ENCODE data around the gene TMEM253. TPM values are rescaled to one million over a fixed set of nuclear protein-coding genes. Genes with fewer than 3 reads are reported as not detected.

Gene TMEM253
- total and polyA plus RNA-seq, 9 of the 15 experiments (the other 6 are each of a cell fraction or from before 2014, with no cell fraction given), result 0.11 to 0.61 (median 0.26) TPM; not detected in 3

DNA sequence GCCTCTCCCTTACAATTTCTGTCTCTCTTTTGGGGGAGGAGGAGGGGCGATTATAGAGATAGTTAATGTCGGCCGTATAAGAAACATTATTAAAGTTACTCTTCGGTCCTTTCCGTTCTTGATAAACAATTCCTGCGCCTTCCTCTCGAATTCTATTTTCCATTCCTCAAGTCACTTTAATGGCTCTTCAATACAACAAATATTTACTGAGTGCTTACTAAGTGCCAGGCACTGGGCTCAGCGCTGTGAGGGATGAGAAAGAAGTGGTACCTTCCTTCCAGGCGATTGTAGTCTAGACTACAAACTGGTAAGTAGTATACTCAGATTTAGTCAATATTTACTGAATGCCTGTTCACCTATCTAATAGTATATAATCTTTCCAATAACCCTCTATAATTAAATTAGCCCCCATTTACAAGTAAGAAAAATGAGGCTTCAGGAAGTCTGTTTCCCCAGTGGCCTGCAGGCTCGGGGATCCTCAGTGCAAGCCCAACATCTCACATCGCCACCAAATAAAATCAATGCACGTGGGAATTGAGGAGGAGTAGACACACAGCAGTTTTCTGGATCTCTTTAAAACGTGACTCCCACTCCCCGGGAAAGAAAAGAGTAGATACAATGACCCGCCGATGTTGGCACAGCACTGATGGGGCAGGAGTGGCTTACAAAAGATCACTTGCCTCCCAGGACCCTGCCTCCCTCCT is 1.8 kb upstream of the TMEM253 start:
- H4K20me1 ChIP-seq (replicated peaks; ENCODE audit: control insufficient read depth, insufficient read depth, low read length), result no peaks in the 10 kb centered on the region
- no peaks in the 10 kb centered on the region for H3K9me1 ChIP-seq (ENCODE audit: control insufficient read depth, insufficient read depth, low read length)
- H2AFZ ChIP-seq (ENCODE audit: low read depth, low read length), result peak overlapping the region; percentile 54
- 0 out of 3 replicates have a peak, but pooled peaks cover 6% of the 10 kb centered on the region for H3K79me2 ChIP-seq (ENCODE audit: control insufficient read depth, insufficient read depth, low read length)
- FAIRE-seq (no peak), ATAC-seq (no peak), DNase-seq (ENCODE audit: extremely low read depth in 1 of 4, low spot score in 3 of 4) (no peak)
- BruUV-seq (replicated peaks), result no TSS peak
- in situ Hi-C loops (cut with MboI), result no loop called here
- intact Hi-C loops (cut with micrococcal nuclease), result no loop called here
- ChIA-PET POLR2A (interaction anchor here (0.8 kb wide), 1 partner anchor 93 kb away, joined by 3 read pairs; no protein-coding TSS in a partner anchor), CTCF (ENCODE audit: low intra/inter-chr PET ratio) (no interaction called here)
- peaks cover 24 to 35% of the 10 kb centered on the region in 2 experiments for H3K4me1 ChIP-seq (replicated peaks in 1 of 2; ENCODE audit: control insufficient read depth in 2 of 2, insufficient read depth in 2 of 2, low read length in 2 of 2)
- no peaks in the 10 kb centered on the region for H3K36me3 ChIP-seq (ENCODE audit: control insufficient read depth, insufficient read depth, low read length)
- 27% methylated on average over 16 of the region's 16 CpGs for WGBS (ENCODE audit: insufficient coverage, low coverage, missing lambda C conversion rate)
- peak overlapping the region; percentile 64 for H3K4me2 ChIP-seq (ENCODE audit: insufficient read depth, low read length)
- peak overlapping the region; percentile 53 for H3K4me3 ChIP-seq
- H3K27ac ChIP-seq (ENCODE audit: extremely low read depth, low read depth, low read length), result peak overlapping the region; percentile 12; the same call in 2 of the 3 replicates
- no peaks in the 10 kb centered on the region for H3K27me3 ChIP-seq (ENCODE audit: control insufficient read depth in 2 of 2, insufficient read depth in 2 of 2, low read length in 2 of 2)
- H3K9ac ChIP-seq (ENCODE audit: insufficient read depth in 1 of 2, low read depth in 2 of 2, low read length in 2 of 2), result peak overlapping the region; percentile 27 to 86; a peak in 3 of 4 replicates
- H3K9me3 ChIP-seq (replicated peaks; ENCODE audit: control insufficient read depth, insufficient read depth, low read depth, low read length), result no peaks in the 10 kb centered on the region
- TF ChIP-seq NR2C2 (CRISPR knock-in tag; IDR thresholded peaks at IDR 0.05) (no peak), NR2C2 (tag; IDR thresholded peaks at IDR 0.05) (peak; percentile 39; the same call in 1 of the 2 replicates), DIDO1 (tag; IDR thresholded peaks at IDR 0.05; ENCODE audit: low read depth) (no peak)
- TF ChIP-seq, protein P1, sequence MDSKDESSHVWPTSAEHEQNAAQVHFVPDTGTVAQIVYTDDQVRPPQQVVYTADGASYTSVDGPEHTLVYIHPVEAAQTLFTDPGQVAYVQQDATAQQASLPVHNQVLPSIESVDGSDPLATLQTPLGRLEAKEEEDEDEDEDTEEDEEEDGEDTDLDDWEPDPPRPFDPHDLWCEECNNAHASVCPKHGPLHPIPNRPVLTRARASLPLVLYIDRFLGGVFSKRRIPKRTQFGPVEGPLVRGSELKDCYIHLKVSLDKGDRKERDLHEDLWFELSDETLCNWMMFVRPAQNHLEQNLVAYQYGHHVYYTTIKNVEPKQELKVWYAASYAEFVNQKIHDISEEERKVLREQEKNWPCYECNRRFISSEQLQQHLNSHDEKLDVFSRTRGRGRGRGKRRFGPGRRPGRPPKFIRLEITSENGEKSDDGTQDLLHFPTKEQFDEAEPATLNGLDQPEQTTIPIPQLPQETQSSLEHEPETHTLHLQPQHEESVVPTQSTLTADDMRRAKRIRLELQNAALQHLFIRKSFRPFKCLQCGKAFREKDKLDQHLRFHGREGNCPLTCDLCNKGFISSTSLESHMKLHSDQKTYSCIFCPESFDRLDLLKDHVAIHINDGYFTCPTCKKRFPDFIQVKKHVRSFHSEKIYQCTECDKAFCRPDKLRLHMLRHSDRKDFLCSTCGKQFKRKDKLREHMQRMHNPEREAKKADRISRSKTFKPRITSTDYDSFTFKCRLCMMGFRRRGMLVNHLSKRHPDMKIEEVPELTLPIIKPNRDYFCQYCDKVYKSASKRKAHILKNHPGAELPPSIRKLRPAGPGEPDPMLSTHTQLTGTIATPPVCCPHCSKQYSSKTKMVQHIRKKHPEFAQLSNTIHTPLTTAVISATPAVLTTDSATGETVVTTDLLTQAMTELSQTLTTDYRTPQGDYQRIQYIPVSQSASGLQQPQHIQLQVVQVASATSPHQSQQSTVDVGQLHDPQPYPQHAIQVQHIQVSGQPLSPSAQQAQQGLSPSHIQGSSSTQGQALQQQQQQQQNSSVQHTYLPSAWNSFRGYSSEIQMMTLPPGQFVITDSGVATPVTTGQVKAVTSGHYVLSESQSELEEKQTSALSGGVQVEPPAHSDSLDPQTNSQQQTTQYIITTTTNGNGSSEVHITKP (IDR thresholded peaks at IDR 0.05; ENCODE audit: partially characterized antibody), result peak; percentile 35
- TF ChIP-seq, protein P2, sequence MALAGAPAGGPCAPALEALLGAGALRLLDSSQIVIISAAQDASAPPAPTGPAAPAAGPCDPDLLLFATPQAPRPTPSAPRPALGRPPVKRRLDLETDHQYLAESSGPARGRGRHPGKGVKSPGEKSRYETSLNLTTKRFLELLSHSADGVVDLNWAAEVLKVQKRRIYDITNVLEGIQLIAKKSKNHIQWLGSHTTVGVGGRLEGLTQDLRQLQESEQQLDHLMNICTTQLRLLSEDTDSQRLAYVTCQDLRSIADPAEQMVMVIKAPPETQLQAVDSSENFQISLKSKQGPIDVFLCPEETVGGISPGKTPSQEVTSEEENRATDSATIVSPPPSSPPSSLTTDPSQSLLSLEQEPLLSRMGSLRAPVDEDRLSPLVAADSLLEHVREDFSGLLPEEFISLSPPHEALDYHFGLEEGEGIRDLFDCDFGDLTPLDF (CRISPR knock-in tag; IDR thresholded peaks at IDR 0.05), result no peak
- TF ChIP-seq, protein P3, sequence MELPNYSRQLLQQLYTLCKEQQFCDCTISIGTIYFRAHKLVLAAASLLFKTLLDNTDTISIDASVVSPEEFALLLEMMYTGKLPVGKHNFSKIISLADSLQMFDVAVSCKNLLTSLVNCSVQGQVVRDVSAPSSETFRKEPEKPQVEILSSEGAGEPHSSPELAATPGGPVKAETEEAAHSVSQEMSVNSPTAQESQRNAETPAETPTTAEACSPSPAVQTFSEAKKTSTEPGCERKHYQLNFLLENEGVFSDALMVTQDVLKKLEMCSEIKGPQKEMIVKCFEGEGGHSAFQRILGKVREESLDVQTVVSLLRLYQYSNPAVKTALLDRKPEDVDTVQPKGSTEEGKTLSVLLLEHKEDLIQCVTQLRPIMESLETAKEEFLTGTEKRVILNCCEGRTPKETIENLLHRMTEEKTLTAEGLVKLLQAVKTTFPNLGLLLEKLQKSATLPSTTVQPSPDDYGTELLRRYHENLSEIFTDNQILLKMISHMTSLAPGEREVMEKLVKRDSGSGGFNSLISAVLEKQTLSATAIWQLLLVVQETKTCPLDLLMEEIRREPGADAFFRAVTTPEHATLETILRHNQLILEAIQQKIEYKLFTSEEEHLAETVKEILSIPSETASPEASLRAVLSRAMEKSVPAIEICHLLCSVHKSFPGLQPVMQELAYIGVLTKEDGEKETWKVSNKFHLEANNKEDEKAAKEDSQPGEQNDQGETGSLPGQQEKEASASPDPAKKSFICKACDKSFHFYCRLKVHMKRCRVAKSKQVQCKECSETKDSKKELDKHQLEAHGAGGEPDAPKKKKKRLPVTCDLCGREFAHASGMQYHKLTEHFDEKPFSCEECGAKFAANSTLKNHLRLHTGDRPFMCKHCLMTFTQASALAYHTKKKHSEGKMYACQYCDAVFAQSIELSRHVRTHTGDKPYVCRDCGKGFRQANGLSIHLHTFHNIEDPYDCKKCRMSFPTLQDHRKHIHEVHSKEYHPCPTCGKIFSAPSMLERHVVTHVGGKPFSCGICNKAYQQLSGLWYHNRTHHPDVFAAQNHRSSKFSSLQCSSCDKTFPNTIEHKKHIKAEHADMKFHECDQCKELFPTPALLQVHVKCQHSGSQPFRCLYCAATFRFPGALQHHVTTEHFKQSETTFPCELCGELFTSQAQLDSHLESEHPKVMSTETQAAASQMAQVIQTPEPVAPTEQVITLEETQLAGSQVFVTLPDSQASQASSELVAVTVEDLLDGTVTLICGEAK (IDR thresholded peaks at IDR 0.05), result peak; percentile 53; the same call in 1 of the 2 replicates
- TF ChIP-seq, protein P3 (CRISPR knock-in tag; IDR thresholded peaks at IDR 0.05), result no peak

All from K562 (cell line).